Hepatocyte (in vitro differentiated cells): ENCODE data around the gene CLEC2A. TPM values are rescaled to one million over a fixed set of nuclear protein-coding genes. Genes with fewer than 3 reads are reported as not detected.

Experiments used
- DNase-seq: peaks from one replicate; pipeline ENCODE4 v3.0.0-alpha.2; 2016; ENCODE audit warnings: low spot score
- H2AFZ ChIP-seq: fragments of 200-600 bp; sonication (generic); 2 replicates; pipeline ENCODE4 v1.6.0; 2016; ENCODE audit warnings: antibody characterized with exemption, mild to moderate bottlenecking
- H3K27ac ChIP-seq: fragments of 200-600 bp; sonication (generic); 2 replicates; pipeline ENCODE4 v1.5.1; 2016; ENCODE audit warnings: mild to moderate bottlenecking
- H3K27me3 ChIP-seq: fragments of 200-600 bp; sonication (generic); 2 replicates; pipeline ENCODE4 v1.6.1; 2016
- H3K36me3 ChIP-seq: fragments of 200-600 bp; sonication (generic); replicated peaks from 2 replicates; pipeline ENCODE4 v1.5.1; 2016; ENCODE audit warnings: low read depth; ENCODE audit not compliant: insufficient read depth
- H3K4me1 ChIP-seq: fragments of 200-600 bp; sonication (generic); 2 replicates; pipeline ENCODE4 v1.5.1; 2016; ENCODE audit warnings: mild to moderate bottlenecking, moderate library complexity; ENCODE audit not compliant: insufficient read depth
- H3K4me2 ChIP-seq: fragments of 200-600 bp; sonication (generic); 2 replicates; pipeline ENCODE4 v1.6.0; 2016
- H3K4me3 ChIP-seq: fragments of 200-600 bp; sonication (generic); 2 replicates; pipeline ENCODE4 v1.5.1; 2016; ENCODE audit warnings: mild to moderate bottlenecking
- H3K79me2 ChIP-seq: fragments of 200-600 bp; sonication (generic); 2 replicates; pipeline ENCODE4 v1.6.0; 2017; ENCODE audit warnings: mild to moderate bottlenecking
- H3K9me2 ChIP-seq: fragments of 200-600 bp; sonication (generic); replicated peaks from 2 replicates; pipeline ENCODE4 v1.6.0; 2017; ENCODE audit warnings: mild to moderate bottlenecking; ENCODE audit not compliant: insufficient read depth
- H3K9me3 ChIP-seq: fragments of 200-600 bp; sonication (generic); 2 replicates; pipeline ENCODE4 v1.5.1; 2016; ENCODE audit warnings: low read depth, mild to moderate bottlenecking
- H4K20me1 ChIP-seq: fragments of 200-600 bp; sonication (generic); 2 replicates; pipeline ENCODE4 v1.6.0; 2016; ENCODE audit warnings: mild to moderate bottlenecking; ENCODE audit not compliant: insufficient read depth, poor library complexity, severe bottlenecking
- EZH2 ChIP-seq: fragments of 200-600 bp; sonication (generic); IDR thresholded peaks from 2 replicates; pipeline ENCODE4 v1.6.1; 2016; ENCODE audit warnings: antibody characterized with exemption, mild to moderate bottlenecking, borderline replicate concordance
- EZH2phosphoT487 ChIP-seq: fragments of 200-600 bp; sonication (generic); IDR thresholded peaks from one replicate; pipeline ENCODE4 v1.6.1; 2018; ENCODE audit warnings: antibody characterized with exemption, mild to moderate bottlenecking, low read depth, moderate library complexity; ENCODE audit not compliant: unreplicated experiment, severe bottlenecking
- whole genome bisulfite sequencing: methylation state at CpG from one replicate; pipeline ENCODE4 v1.1.6; 2016; ENCODE audit warnings: low lambda C conversion rate; ENCODE audit errors: missing lambda C conversion rate; 5-methylcytosine and 5-hydroxymethylcytosine counted together
- polyA plus RNA-seq: library from polyadenylated mRNA; unstranded; fragments of >200 nt; fragmentation: Nextera tagmentation; extraction: Ambion mirVana; gene quantifications from 2 replicates; pipeline ENCODE4 v1.2.1, GENCODE V29; 2016
- total RNA-seq: library from RNA; depleted of rRNA; stranded (reverse); fragments of >200 nt; gene quantifications from 2 replicates; pipeline ENCODE4 v1.2.3, GENCODE V29; 2014
- TF ChIP-seq, protein P1 (sequence below): fragments of 200-600 bp; sonication (generic); IDR thresholded peaks from 2 replicates; pipeline ENCODE4 v1.5.1; 2016; ENCODE audit warnings: antibody characterized with exemption, mild to moderate bottlenecking; ENCODE audit not compliant: poor library complexity

The CLEC2A gene
- total and polyA plus RNA-seq, 2 experiments from 2014 or later = not detected

DNA sequence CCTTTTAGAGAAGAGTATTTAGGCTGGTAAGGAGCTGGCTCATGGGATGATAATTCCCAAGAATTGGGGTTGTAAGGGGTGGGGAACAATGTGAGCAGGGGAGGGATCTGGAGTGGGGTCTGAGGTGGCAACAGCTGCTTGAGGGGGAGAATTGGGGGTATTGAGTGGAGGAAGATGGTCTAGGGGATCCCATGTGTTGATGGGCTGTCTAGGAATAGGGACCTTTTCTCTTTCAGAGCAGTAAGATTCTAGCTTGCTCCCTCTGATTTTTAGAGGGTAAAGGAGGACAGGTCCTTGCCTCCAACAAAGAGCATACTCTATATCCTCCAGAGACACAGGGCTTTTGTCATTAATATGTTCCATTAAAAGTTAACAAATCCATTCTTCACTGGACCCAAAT is 22.4 kb downstream of the CLEC2A start:
- H4K20me1 ChIP-seq = no peaks in the 10 kb centered on the region
- H2AFZ ChIP-seq = no peak overlapping the region
- H3K36me3 ChIP-seq = no peaks in the 10 kb centered on the region
- H3K9me2 ChIP-seq = no peaks in the 10 kb centered on the region
- no peak for DNase-seq
- no peaks in the 10 kb centered on the region for H3K9me3 ChIP-seq
- H3K4me1 ChIP-seq = peaks cover 23% of the 10 kb centered on the region
- peak overlapping the region; percentile 92 for H3K27ac ChIP-seq
- TF ChIP-seq, protein P1, sequence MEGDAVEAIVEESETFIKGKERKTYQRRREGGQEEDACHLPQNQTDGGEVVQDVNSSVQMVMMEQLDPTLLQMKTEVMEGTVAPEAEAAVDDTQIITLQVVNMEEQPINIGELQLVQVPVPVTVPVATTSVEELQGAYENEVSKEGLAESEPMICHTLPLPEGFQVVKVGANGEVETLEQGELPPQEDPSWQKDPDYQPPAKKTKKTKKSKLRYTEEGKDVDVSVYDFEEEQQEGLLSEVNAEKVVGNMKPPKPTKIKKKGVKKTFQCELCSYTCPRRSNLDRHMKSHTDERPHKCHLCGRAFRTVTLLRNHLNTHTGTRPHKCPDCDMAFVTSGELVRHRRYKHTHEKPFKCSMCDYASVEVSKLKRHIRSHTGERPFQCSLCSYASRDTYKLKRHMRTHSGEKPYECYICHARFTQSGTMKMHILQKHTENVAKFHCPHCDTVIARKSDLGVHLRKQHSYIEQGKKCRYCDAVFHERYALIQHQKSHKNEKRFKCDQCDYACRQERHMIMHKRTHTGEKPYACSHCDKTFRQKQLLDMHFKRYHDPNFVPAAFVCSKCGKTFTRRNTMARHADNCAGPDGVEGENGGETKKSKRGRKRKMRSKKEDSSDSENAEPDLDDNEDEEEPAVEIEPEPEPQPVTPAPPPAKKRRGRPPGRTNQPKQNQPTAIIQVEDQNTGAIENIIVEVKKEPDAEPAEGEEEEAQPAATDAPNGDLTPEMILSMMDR = no peak
- TF ChIP-seq EZH2phosphoT487 (no peak), EZH2 (no peak)
- H3K27me3 ChIP-seq = no peaks in the 10 kb centered on the region
- H3K4me3 ChIP-seq = no peak overlapping the region
- H3K4me2 ChIP-seq = peak overlapping the region; percentile 41
- H3K79me2 ChIP-seq = peaks cover 2% of the 10 kb centered on the region

DNA sequence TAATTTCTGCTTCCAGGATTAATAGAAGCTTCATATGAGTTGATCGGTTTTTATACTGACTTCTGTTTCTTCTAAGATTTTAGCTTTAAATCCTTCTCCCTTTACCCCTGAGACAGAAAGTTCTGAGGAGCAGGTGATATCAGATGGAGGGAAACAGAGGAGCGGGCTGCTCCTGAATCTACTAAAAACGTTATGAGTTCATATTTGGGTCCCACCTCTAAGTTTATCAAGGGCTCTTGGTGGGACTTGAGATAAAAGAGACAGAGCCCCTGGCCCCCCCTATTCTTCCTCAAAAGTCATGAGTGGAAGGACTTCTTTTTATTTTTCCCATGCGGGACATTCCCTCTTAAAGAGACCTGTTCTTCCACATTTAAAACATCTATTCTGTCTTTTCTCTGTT is 23.8 kb downstream of the CLEC2A start:
- Histone ChIP-seq H3K9me3 (no peaks in the 10 kb centered on the region), H2AFZ (no peak overlapping the region), H3K4me2 (peak overlapping the region; percentile 41), H3K27me3 (no peaks in the 10 kb centered on the region), H3K4me3 (no peak overlapping the region), H3K9me2 (no peaks in the 10 kb centered on the region), H3K4me1 (peaks cover 23% of the 10 kb centered on the region), H4K20me1 (no peaks in the 10 kb centered on the region), H3K27ac (no peak overlapping the region), H3K36me3 (no peaks in the 10 kb centered on the region), H3K79me2 (peaks cover 2% of the 10 kb centered on the region)
- no peak for TF ChIP-seq EZH2phosphoT487
- TF ChIP-seq, protein P1 = no peak
- no peak for TF ChIP-seq EZH2
- 97% methylated on average over 4 of the region's 4 CpGs for WGBS
- DNase-seq = no peak

DNA sequence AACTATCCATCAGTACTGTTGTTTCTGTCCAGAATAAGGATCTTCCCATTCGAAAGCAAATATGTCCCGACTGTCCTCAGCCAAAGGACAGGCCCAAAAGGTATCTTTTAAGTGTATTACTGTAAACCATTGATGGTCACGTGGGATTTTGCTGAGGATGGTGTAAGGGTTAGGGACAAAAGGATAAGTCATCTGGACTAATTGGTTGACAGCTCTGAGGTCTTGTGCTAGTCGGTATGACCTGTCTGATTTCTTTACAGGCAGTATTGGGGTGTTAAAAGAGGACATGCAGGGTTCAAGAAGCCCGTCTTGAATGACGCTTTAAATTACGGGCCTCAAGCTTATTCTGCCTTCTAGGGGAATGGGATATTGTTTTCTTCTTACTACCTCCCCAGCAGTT is 24.4 kb downstream of the CLEC2A start:
- Histone ChIP-seq H3K27me3 (no peaks in the 10 kb centered on the region), H3K4me3 (no peak overlapping the region), H3K9me3 (no peaks in the 10 kb centered on the region), H3K4me1 (peaks cover 27% of the 10 kb centered on the region), H3K79me2 (peaks cover 2% of the 10 kb centered on the region), H3K36me3 (no peaks in the 10 kb centered on the region), H3K4me2 (no peak overlapping the region), H3K9me2 (no peaks in the 10 kb centered on the region), H2AFZ (no peak overlapping the region), H4K20me1 (no peaks in the 10 kb centered on the region), H3K27ac (no peak overlapping the region)
- WGBS = 96% methylated on average over 7 of the region's 7 CpGs
- DNase-seq = no peak
- TF ChIP-seq, protein P1 = no peak
- TF ChIP-seq EZH2phosphoT487 (no peak), EZH2 (no peak)

DNA sequence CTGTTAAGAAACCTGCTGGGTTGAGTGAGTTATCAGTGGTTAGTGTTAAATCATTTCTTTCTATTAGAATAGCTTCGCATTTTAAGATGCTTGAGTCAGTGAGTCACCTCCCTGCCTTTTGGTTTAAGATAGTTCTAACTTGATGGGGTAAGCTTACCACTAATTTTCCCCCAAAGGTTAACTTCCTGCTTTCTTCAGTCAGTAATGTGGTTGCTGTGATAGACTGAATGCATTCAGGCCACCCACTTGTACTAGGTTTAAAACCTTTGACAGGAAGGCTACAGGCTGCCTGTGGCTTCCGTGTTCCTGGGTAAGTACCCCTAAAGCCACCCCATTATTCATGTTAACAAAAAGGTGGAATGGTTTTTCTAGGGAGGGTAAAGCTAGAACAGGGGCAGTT is 25.3 kb downstream of the CLEC2A start:
- Histone ChIP-seq H3K36me3 (no peaks in the 10 kb centered on the region), H3K27me3 (no peaks in the 10 kb centered on the region), H3K9me2 (no peaks in the 10 kb centered on the region), H3K79me2 (peaks cover 2% of the 10 kb centered on the region), H3K4me3 (no peak overlapping the region), H3K4me2 (no peak overlapping the region), H3K9me3 (no peaks in the 10 kb centered on the region), H4K20me1 (no peaks in the 10 kb centered on the region), H3K27ac (no peak overlapping the region), H2AFZ (no peak overlapping the region), H3K4me1 (peaks cover 30% of the 10 kb centered on the region)
- WGBS = 96% methylated on average over 2 of the region's 2 CpGs
- no peak for DNase-seq
- no peak for TF ChIP-seq EZH2
